Uterus (tissue), 2 donors: Measurements from ENCODE around the gene ZNF524.

ENCODE experiments used
- POLR2A ChIP-seq, 2 donors: fragments of 450-650 bp; IDR thresholded peaks; one replicate each; pipeline ENCODE4 v1.6.1; 2016; ENCODE audit warnings: antibody characterized with exemption in 2 of 2, mild to moderate bottlenecking in 1 of 2, moderate library complexity in 1 of 2
- TF ChIP-seq, protein P1 (sequence below), 4 experiments: fragments of 200-600 bp in 2 of 4; fragments of 450-650 bp in 2 of 4; sonication (generic) in 2 of 4; IDR thresholded peaks; one replicate each; pipeline ENCODE4 v1.5.1; 2016 to 2019; ENCODE audit warnings: antibody characterized with exemption in 4 of 4, mild to moderate bottlenecking in 2 of 4, moderate library complexity in 1 of 4

DNA sequence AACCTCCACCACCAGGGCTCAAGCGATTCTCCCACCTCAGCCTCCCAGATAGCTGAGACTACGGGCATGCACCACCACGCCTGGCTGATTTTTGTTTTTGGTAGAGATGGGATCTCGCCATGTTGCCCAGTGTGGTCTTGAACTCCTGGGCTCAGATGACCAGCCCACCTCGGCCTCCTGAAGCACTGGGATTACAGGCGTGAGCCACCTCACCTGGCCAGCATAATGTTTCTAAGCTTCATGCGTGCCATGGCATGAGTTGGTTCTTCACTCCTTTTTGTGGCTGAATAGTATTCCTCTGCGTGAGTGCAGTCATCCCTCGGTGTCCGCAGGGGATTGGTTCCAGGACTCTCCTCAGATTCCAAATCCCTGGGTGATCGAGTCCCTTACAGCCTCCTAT lies 15.2 kb upstream of the ZNF524 start:
- TF ChIP-seq, protein P1, sequence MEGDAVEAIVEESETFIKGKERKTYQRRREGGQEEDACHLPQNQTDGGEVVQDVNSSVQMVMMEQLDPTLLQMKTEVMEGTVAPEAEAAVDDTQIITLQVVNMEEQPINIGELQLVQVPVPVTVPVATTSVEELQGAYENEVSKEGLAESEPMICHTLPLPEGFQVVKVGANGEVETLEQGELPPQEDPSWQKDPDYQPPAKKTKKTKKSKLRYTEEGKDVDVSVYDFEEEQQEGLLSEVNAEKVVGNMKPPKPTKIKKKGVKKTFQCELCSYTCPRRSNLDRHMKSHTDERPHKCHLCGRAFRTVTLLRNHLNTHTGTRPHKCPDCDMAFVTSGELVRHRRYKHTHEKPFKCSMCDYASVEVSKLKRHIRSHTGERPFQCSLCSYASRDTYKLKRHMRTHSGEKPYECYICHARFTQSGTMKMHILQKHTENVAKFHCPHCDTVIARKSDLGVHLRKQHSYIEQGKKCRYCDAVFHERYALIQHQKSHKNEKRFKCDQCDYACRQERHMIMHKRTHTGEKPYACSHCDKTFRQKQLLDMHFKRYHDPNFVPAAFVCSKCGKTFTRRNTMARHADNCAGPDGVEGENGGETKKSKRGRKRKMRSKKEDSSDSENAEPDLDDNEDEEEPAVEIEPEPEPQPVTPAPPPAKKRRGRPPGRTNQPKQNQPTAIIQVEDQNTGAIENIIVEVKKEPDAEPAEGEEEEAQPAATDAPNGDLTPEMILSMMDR (IDR thresholded peaks at IDR 0.05) = no peak
- no peak for TF ChIP-seq POLR2A (IDR thresholded peaks at IDR 0.05)
